A549 (cell line): ENCODE data around the gene IL10RA.

Experiments used
- CTCF ChIP-seq: fragments of >200 bp; sonication (Bioruptor Twin); formaldehyde crosslinking; IDR thresholded peaks from 3 replicates; pipeline ENCODE4 v1.5.1; 2016
- EHMT2 ChIP-seq: fragments of 200-600 bp; sonication (generic); IDR thresholded peaks from 2 replicates; pipeline ENCODE4 v1.6.1; 2016; ENCODE audit warnings: antibody characterized with exemption, low read depth, mild to moderate bottlenecking, moderate library complexity
- EP300 ChIP-seq, 2 experiments: fragments of >200 bp; sonication (Bioruptor Twin); formaldehyde crosslinking; IDR thresholded peaks; 2 replicates in 1 of 2; 3 replicates in 1 of 2; pipeline ENCODE4 v1.6.1; 2016 to 2017
- PHF8 ChIP-seq: fragments of 200-600 bp; sonication (generic); IDR thresholded peaks from 2 replicates; pipeline ENCODE4 v1.6.1; 2016; ENCODE audit warnings: low read depth, mild to moderate bottlenecking, antibody characterized with exemption, moderate library complexity, borderline replicate concordance
- POLR2A ChIP-seq: IDR thresholded peaks from 2 replicates; pipeline ENCODE4 v1.6.1; 2012; ENCODE audit warnings: mild to moderate bottlenecking, low read length

DNA sequence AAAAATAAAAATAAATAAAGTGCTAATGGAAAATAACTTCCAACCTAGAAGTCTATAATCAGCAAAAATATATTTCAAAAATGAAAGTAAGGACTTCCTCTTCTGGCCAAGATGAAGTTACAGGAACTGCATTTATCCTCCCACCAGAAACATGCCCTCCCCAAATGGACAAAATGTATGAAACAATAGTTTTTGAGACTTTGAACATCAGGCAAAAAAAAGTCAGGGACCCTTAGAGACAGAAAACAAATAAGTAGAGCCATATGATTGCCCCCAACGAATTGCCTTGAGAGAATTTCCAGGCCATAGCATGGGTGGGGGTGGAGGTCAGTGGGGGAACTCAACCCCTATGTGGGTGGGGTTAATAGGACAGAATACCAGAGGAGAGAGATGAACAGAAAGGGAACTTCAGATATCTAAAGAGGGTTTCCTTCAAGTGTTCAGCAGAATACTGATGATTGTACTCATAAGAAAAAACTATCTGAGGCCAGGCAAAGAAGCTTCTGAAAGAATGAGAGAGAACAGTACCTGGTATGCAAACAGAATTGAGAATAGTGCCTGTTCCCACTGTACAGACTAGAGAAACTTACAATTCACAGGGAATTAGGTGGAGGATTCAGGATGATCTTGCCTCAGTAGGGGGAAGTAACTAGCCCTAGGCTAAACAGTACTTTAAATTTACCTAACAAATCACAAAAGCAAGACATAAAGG, 26.6 kb upstream of the IL10RA start:
- TF ChIP-seq CTCF (no peak), EP300 (IDR thresholded peaks at IDR 0.05) (no peak), POLR2A (no peak), EHMT2 (no peak), PHF8 (no peak)
